Measurements from ENCODE around the gene ROCK1. TPM values are rescaled to one million over a fixed set of nuclear protein-coding genes. Genes with fewer than 3 reads are reported as not detected.

ROCK1 gene
- total RNA-seq, 2 donors from 2014 or later = 49.6 to 54.2 TPM

- no peaks in the 10 kb centered on the region for H3K9me3 ChIP-seq (ENCODE audit: control insufficient read depth, low read length)
- H3K36me3 ChIP-seq (ENCODE audit: control insufficient read depth, insufficient read depth, low read length) = no peaks in the 10 kb centered on the region
- DNase-seq = no peak
- H3K27ac ChIP-seq (ENCODE audit: low read depth, low read length) = no peak overlapping the region
- 93 to 97% methylated on average over 2 to 3 of the region's 3 CpGs for WGBS, 2 experiments (ENCODE audit: insufficient coverage in 1 of 2, insufficient read length in 1 of 2)
- H3K4me1 ChIP-seq (ENCODE audit: control insufficient read depth, insufficient read depth, low read length) = no peaks in the 10 kb centered on the region
- Mint-ChIP-seq H3K27me3 (ENCODE audit: insufficient read depth) (no peaks in the 10 kb centered on the region), H3K36me3 (ENCODE audit: low read depth) (no peaks in the 10 kb centered on the region), H3K4me3 (no peak overlapping the region), H3K27ac (no peak overlapping the region), H3K9me3 (no peaks in the 10 kb centered on the region), H3K4me1 (peaks cover 4% of the 10 kb centered on the region)
- H3K27me3 ChIP-seq (ENCODE audit: control insufficient read depth, insufficient read depth, low read length, poor library complexity, severe bottlenecking) = no peaks in the 10 kb centered on the region
- H3K9ac ChIP-seq (ENCODE audit: extremely low read depth, low read length, poor library complexity, severe bottlenecking) = no peak overlapping the region
- peak; percentile 11 for TF ChIP-seq CTCF (conservative IDR thresholded peaks at IDR 0.05)
- no peak overlapping the region for H3K4me3 ChIP-seq (ENCODE audit: low read length)
These were observed 57.3 kb downstream of the ROCK1 start for GRCh38 chr18:21054252-21054821.

- no peak overlapping the region for H3K4me3 ChIP-seq (ENCODE audit: low read length)
- no peak for DNase-seq
- H3K4me3 Mint-ChIP-seq = no peak overlapping the region
- H3K4me1 Mint-ChIP-seq = no peaks in the 10 kb centered on the region
- H3K9ac ChIP-seq (ENCODE audit: extremely low read depth, low read length, poor library complexity, severe bottlenecking) = no peak overlapping the region
- H3K4me1 ChIP-seq (ENCODE audit: control insufficient read depth, insufficient read depth, low read length) = no peaks in the 10 kb centered on the region
- TF ChIP-seq CTCF (conservative IDR thresholded peaks at IDR 0.05) = no peak
- H3K27me3 ChIP-seq (ENCODE audit: control insufficient read depth, insufficient read depth, low read length, poor library complexity, severe bottlenecking) = no peaks in the 10 kb centered on the region
- no peak overlapping the region for H3K27ac ChIP-seq (ENCODE audit: low read depth, low read length)
- H3K9me3 ChIP-seq (ENCODE audit: control insufficient read depth, low read length) = no peaks in the 10 kb centered on the region
- peaks cover 2% of the 10 kb centered on the region for H3K36me3 Mint-ChIP-seq (ENCODE audit: low read depth)
- no peaks in the 10 kb centered on the region for H3K9me3 Mint-ChIP-seq
- H3K27ac Mint-ChIP-seq = no peak overlapping the region
- H3K27me3 Mint-ChIP-seq (ENCODE audit: insufficient read depth) = no peaks in the 10 kb centered on the region
- no peaks in the 10 kb centered on the region for H3K36me3 ChIP-seq (ENCODE audit: control insufficient read depth, insufficient read depth, low read length)
These were observed 58.5 kb downstream of the ROCK1 start for GRCh38 chr18:21053127-21053526.

GRCh38 chr18:21052385-21052784 lies 59.2 kb downstream of the ROCK1 start:
- Histone ChIP-seq H3K9ac (ENCODE audit: extremely low read depth, low read length, poor library complexity, severe bottlenecking) (no peak overlapping the region), H3K9me3 (ENCODE audit: control insufficient read depth, low read length) (no peaks in the 10 kb centered on the region), H3K27me3 (ENCODE audit: control insufficient read depth, insufficient read depth, low read length, poor library complexity, severe bottlenecking) (no peaks in the 10 kb centered on the region), H3K4me1 (ENCODE audit: control insufficient read depth, insufficient read depth, low read length) (no peaks in the 10 kb centered on the region), H3K36me3 (ENCODE audit: control insufficient read depth, insufficient read depth, low read length) (no peaks in the 10 kb centered on the region), H3K4me3 (ENCODE audit: low read length) (no peak overlapping the region), H3K27ac (ENCODE audit: low read depth, low read length) (no peak overlapping the region)
- TF ChIP-seq CTCF (conservative IDR thresholded peaks at IDR 0.05) = no peak
- Mint-ChIP-seq H3K27ac (no peak overlapping the region), H3K27me3 (ENCODE audit: insufficient read depth) (no peaks in the 10 kb centered on the region), H3K36me3 (ENCODE audit: low read depth) (peaks cover 7% of the 10 kb centered on the region), H3K9me3 (no peaks in the 10 kb centered on the region), H3K4me3 (no peak overlapping the region), H3K4me1 (no peaks in the 10 kb centered on the region)
- WGBS, 2 experiments (ENCODE audit: insufficient coverage in 1 of 2, insufficient read length in 1 of 2) = 87% methylated on average over 3 to 5 of the region's 5 CpGs
- no peak for DNase-seq
